Stomach (tissue), 4 donors: ENCODE measurements around the gene RECQL5.

Experiments
- EP300 ChIP-seq: sonication (generic); formaldehyde crosslinking; IDR thresholded peaks from one replicate; pipeline ENCODE4 v1.6.1; 2017; ENCODE audit warnings: antibody characterized with exemption
- POLR2A ChIP-seq, 4 donors: fragments of 450-650 bp; IDR thresholded peaks; one replicate each; pipeline ENCODE4 v1.6.1; 2016; ENCODE audit warnings: antibody characterized with exemption in 4 of 4, control low read depth in 2 of 4, mild to moderate bottlenecking in 1 of 4, moderate library complexity in 1 of 4
- POLR2AphosphoS5 ChIP-seq, 3 donors: sonication (generic); formaldehyde crosslinking; IDR thresholded peaks; one replicate each; pipeline ENCODE4 v1.6.1; 2016; ENCODE audit warnings: antibody characterized with exemption in 3 of 3
- TF ChIP-seq, protein P1 (sequence below), 7 experiments: fragments of 450-650 bp in 4 of 7; fragments of 200-600 bp in 3 of 7; sonication (generic) in 3 of 7; IDR thresholded peaks; one replicate each; pipeline ENCODE4 v1.5.1; 2016 to 2019; ENCODE audit warnings: antibody characterized with exemption in 7 of 7, control low read depth in 2 of 7, mild to moderate bottlenecking in 1 of 7

GRCh38 chr17:75662511-75662910 is 4.4 kb downstream of the RECQL5 start:
- TF ChIP-seq, protein P1, sequence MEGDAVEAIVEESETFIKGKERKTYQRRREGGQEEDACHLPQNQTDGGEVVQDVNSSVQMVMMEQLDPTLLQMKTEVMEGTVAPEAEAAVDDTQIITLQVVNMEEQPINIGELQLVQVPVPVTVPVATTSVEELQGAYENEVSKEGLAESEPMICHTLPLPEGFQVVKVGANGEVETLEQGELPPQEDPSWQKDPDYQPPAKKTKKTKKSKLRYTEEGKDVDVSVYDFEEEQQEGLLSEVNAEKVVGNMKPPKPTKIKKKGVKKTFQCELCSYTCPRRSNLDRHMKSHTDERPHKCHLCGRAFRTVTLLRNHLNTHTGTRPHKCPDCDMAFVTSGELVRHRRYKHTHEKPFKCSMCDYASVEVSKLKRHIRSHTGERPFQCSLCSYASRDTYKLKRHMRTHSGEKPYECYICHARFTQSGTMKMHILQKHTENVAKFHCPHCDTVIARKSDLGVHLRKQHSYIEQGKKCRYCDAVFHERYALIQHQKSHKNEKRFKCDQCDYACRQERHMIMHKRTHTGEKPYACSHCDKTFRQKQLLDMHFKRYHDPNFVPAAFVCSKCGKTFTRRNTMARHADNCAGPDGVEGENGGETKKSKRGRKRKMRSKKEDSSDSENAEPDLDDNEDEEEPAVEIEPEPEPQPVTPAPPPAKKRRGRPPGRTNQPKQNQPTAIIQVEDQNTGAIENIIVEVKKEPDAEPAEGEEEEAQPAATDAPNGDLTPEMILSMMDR (IDR thresholded peaks at IDR 0.05): no peak
- TF ChIP-seq POLR2A (IDR thresholded peaks at IDR 0.05): no peak
- TF ChIP-seq POLR2AphosphoS5 (IDR thresholded peaks at IDR 0.05): no peak
- no peak for TF ChIP-seq EP300
